SHP77 (cell line): ENCODE measurements around the gene ELOB.
A peak's percentile ranks its signal among the peaks of the same experiment; 100 is the strongest.

ENCODE experiments used
- DNase-seq, 2 experiments: peaks; one replicate each; lab custom pipeline; 2025; lab: John Stamatoyannopoulos, UW

The ELOB gene

DNA sequence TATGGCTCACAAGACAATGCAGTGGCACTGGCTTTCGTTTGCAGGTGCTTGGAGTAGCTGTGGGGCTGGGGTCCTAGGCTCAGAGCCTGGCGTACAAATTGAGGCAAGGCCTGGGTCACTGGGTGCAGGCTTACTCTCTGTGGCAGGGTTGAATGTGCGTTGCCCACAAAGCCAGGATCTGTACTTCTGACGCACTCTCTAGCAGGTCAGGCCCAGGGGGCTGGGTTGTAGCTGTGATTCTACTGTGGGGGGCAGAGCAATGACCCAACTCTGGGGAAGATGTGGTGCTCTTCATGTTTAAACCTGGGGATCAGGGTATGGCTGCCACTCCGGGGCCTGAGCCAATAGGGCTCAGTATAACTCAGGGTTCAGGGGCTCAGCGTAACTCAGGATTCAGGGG lies 33.6 kb upstream of the ELOB start:
- no peak for DNase-seq

GRCh38 chr16:2809149-2809760 lies 32.2 kb upstream of the ELOB start:
- no peak for DNase-seq

DNA sequence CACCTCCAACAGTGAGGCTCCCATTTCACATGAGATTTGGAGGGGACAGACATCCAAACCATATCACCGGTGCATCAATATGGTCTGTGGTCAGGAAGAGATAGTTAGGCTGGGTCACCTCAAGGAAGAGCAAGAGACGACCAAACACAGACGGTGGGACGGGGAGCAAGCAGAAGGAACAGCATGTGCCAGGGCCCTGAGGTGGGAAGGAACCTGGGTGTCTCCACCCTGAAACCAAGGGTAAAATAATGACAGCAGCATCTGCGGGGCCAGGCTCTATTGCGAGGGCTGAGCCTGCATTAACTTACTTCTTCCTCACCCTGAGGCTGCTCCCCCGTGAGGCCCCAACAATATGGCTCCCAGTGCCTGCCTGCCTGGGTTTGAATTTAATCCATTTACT lies 31.1 kb upstream of the ELOB start:
- DNase-seq = no peak

DNA sequence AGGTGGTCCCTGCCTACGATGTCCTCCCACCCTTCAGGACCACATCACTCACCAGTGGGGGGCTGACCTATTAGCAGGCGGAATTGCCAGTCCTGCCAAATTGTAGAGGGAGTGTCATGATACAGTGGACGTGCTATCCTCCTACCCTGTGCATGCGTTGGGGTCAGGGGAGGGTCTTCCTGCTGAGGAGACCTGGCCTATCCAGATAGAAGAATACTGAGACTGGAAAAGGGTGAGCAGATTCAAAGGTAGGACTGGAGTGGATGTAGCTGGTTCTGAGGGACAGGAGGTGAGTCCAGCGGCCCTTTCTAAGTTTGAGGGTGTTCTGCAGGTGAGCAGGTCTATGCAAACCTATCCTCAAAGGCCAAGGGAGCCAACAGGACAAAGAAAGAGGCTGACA lies 29.2 kb upstream of the ELOB start:
- no peak for DNase-seq

GRCh38 chr16:2804728-2805127 lies 27.6 kb upstream of the ELOB start:
- DNase-seq = no peak

DNA sequence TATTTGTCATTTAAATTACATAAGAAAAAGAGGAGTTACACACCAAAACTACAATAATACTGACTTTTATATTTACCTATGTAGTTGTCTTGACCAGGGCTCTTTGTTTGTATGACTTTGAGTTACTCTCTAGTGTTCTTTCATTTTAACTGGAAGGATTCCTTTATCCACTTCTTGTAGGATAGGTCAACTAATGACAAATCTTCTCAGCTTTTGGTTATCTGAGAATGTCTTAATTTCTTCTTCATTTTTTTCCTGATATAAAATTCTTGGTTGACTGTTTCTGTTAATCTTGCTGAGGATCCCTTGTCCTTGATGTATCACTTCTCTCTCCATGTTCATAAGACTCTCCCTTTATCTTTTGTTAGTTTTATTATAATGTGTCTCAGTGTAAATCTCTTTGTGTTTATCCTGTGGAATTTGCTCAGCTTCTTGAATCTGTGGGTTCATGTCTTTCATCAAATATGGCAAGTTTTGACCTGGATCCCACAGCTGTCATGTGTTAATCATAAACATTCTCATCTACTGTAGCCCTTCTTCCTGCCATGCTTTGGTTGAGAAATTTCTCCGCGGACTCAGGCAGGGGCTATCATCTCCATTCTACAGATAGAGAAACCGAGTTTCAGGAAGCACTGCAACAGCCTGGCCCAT lies 26.6 kb upstream of the ELOB start:
- no peak for DNase-seq

DNA sequence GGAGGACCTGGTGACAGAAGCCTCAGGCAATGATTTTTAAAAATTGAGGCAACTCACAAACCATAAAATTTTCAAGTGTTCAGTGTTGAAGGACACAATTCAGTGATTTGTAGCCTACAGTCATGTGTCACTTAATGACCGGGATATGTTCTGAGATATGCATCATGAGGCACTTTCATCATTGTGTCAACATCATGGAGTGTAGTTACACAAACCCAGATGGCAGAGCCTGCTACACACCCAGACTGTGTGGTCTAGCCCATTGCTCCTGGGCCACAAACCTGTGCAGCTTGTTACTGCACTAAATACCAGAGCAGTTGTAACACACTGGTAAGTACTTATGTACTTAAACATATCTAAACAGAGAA lies 22.8 kb upstream of the ELOB start:
- DNase-seq = peak; percentile 74 to 75

- no peak for DNase-seq
Observed at GRCh38 chr16:2799205-2799858, 22.3 kb upstream of the ELOB start.

GRCh38 chr16:2798723-2799204 lies 21.7 kb upstream of the ELOB start:
- no peak for DNase-seq

DNA sequence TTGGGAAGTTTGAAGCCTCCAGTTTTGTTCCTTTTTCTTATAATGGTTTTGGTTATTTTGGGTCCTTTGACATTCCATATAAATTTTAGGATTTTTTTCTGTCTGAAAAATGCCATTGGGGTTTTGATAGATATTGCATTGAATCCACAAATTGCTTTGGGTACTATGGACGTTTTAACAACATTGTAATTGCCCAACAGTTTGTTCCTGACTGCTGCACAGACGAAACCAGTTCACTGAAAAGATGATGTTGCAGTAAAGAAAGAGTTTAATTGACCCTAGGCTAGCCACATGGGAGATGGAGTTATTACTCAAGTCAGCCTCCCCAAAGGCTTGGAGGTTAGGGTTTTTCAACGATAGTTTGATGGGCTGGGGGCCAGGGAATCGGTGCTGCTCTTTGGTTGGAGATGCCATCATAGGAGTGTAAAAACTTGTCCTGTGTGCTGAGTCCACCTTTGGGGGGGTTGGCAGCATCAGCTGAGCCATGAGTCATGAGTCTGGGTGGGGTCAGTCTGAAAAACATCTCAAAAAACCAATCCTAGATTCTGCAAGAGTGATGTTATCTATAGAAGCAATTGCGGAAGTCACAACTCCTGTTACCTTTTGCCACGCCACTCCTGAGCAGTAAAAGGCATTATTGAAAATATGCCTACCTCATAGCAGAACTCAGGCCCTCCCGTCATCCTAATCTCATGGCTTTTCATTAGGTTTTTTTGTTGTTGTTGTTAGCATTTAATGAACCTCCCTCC lies 18.5 kb upstream of the ELOB start:
- no peak for DNase-seq

DNA sequence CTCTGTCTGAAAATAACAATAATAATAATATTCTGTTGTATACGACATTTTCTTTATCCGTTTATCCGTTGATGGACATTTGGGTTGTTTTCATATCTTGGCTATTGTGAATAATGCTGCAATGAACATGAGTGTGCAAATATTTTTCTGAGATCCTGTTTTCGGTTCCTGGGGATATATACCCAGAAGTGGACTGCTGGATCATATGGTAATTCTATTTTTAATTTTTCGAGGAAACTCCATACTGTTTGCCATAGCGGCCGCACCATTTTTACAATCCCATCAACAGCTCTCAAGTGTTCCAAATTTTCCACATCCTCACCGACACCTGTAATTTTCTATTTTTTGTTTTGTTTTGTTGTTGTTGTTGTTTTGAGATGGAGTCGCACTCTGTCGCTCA lies 15.9 kb upstream of the ELOB start:
- DNase-seq = no peak

GRCh38 chr16:2791174-2791573 lies 14.1 kb upstream of the ELOB start:
- no peak for DNase-seq

GRCh38 chr16:2790631-2791030 lies 13.6 kb upstream of the ELOB start:
- DNase-seq = no peak

- DNase-seq = no peak
Observed at GRCh38 chr16:2787961-2788360, 10.9 kb upstream of the ELOB start.

DNA sequence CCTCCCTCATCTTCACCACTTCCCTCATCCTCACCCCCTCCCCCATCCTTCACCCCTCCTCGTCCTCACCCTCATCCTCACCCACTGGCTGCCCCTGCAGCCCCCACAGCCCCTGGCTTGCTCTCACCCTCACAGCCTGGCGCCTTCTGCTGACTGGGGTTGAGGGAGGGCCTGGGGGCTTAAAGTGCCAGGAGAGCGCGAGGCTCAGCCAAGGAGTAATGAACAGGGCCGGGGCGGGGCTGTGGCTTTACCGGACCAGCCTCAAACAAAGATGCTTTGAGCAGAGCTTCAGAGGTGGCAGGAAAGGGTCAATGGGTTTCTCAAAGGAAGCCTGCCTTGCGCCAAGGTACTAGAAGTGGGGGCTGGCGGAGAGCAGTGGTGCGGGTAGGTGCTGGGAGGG lies 10.3 kb upstream of the ELOB start, which contains the start of gene PRSS33:
PRSS33 (minus strand) TSS at position 155 of the 400 bp plus-strand sequence. CDS start 1,013 bp downstream, outside the sequence.
- DNase-seq = no peak

DNA sequence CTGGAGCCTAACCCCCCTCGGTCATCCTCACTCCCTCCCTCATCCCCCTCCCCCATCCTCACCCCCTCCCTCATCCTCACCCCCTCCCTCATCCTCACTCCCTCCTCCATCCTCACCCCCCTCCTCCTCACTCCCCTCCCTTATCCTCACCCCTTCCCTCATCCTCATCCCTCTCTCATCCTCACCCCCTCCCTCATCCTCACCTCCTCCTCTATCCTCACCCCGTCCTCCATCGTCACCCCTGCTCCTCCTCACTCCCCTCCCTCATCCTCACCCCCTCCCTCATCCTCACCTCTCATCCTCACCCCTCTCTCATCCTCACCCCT lies 9.7 kb upstream of the ELOB start:
- no peak for DNase-seq

- no peak for DNase-seq
Observed at GRCh38 chr16:2786061-2786825, 9.2 kb upstream of the ELOB start.

GRCh38 chr16:2785101-2785991 lies 8.3 kb upstream of the ELOB start:
- no peak for DNase-seq

DNA sequence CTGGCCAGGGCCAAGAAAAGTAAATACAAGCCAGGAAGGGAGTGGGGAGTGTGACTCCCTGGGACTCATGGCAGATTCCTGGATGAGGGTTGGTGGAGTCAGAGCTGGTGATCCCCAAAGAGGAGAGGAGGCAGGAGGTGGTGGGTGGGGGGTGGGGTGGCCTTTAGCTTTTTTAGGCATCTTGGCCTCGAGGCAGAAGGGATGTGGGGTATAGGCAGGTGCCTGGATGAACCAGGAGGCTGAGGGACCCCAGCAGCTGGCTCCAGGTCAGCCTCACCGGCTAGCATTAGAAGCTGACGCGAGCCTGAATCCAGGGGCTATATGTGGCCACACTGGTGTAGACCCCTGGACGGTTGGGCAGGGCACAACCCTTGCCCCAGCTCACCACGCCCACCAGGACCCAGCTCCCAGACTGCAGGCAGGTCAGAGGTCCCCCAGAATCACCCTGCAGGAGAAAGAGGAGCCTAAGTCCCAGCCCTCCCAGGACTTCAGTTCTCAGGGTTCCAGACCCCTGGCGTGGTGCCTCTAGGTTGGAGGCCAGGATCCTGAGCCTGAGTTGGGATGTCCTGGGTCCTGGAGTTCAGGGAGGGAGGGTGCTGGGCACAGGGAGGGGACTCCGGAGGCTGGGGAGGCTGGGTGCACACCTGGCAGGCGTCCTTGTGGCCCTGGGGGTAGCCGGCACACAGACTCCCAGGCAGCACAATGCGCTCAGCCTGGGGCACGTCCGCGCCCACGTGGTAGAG lies 7.4 kb upstream of the ELOB start:
- DNase-seq = no peak
